Liver (tissue), 3 donors: ENCODE data around the gene HLA-F.

ENCODE experiments used
- ATF3 ChIP-seq: IDR thresholded peaks from 2 replicates; pipeline ENCODE4 v1.6.1; 2016; ENCODE audit warnings: antibody characterized with exemption
- CTCF ChIP-seq: fragments of 150-350 bp; IDR thresholded peaks from 2 replicates; pipeline ENCODE4 v1.5.1; 2017; ENCODE audit warnings: improper control_type of control experiment, low read depth, low read length; ENCODE audit not compliant: missing input control
- EGR1 ChIP-seq, 2 donors: IDR thresholded peaks; 2 replicates each; pipeline ENCODE4 v1.6.1; 2016 to 2018; ENCODE audit warnings: antibody characterized with exemption in 2 of 2, low read depth in 2 of 2
- FOXA1 ChIP-seq: IDR thresholded peaks from 2 replicates; pipeline ENCODE4 v1.6.1; 2016; ENCODE audit warnings: antibody characterized with exemption
- JUND ChIP-seq, 2 donors: IDR thresholded peaks; 2 replicates each; pipeline ENCODE4 v1.6.1; 2016; ENCODE audit warnings: antibody characterized with exemption in 2 of 2
- MAX ChIP-seq: IDR thresholded peaks from 2 replicates; pipeline ENCODE4 v1.6.1; 2016; ENCODE audit warnings: antibody characterized with exemption
- RAD21 ChIP-seq, 2 donors: IDR thresholded peaks; 2 replicates each; pipeline ENCODE4 v1.6.1; 2016; ENCODE audit warnings: antibody characterized with exemption in 2 of 2, mild to moderate bottlenecking in 2 of 2
- RXRA ChIP-seq, 2 donors: IDR thresholded peaks; 2 replicates each; pipeline ENCODE4 v1.6.1; 2017 to 2018; ENCODE audit warnings: antibody characterized with exemption in 2 of 2, mild to moderate bottlenecking in 1 of 2
- SP1 ChIP-seq: IDR thresholded peaks from 2 replicates; pipeline ENCODE4 v1.6.1; 2018; ENCODE audit warnings: antibody characterized with exemption, mild to moderate bottlenecking
- TAF1 ChIP-seq: conservative IDR thresholded peaks from 2 replicates; pipeline ENCODE4 v1.6.1; 2016; ENCODE audit warnings: antibody characterized with exemption, mild to moderate bottlenecking
- YY1 ChIP-seq: IDR thresholded peaks from 2 replicates; pipeline ENCODE4 v1.6.1; 2016; ENCODE audit warnings: antibody characterized with exemption, mild to moderate bottlenecking
- donor health status: healthy.
- donor health status: healthy.

GRCh38 chr6:29757282-29757681 is 34.0 kb downstream of the HLA-F start:
- no peak for TF ChIP-seq CTCF
- TF ChIP-seq FOXA1, result no peak
- no peak for TF ChIP-seq EGR1 (IDR thresholded peaks at IDR 0.05; ENCODE audit: low read depth in 2 of 2)
- no peak for TF ChIP-seq RAD21 (IDR thresholded peaks at IDR 0.05)
- TF ChIP-seq YY1, result no peak
- TF ChIP-seq ATF3, result no peak
- no peak for TF ChIP-seq MAX
- TF ChIP-seq JUND (IDR thresholded peaks at IDR 0.05), result no peak
- no peak for TF ChIP-seq RXRA (IDR thresholded peaks at IDR 0.05)
- no peak for TF ChIP-seq TAF1
- no peak for TF ChIP-seq SP1
